ENCODE data around the gene STXBP6.

Gene STXBP6

GRCh38 chr14:24859559-24859958 is 190.4 kb downstream of the STXBP6 start:
- no peaks in the 10 kb centered on the region for H3K4me1 Mint-ChIP-seq (ENCODE audit: low read depth in 2 of 2)
- peaks cover 47 to 61% of the 10 kb centered on the region in 2 donors for H3K27me3 Mint-ChIP-seq
- H3K36me3 Mint-ChIP-seq (ENCODE audit: insufficient read depth), result no peaks in the 10 kb centered on the region
- DNase-seq (no peak), ATAC-seq (replicated peaks) (no peak)
- H3K4me3 Mint-ChIP-seq, result no peak overlapping the region
- H3K9me3 Mint-ChIP-seq, result no peaks in the 10 kb centered on the region
- no peak overlapping the region for H3K27ac Mint-ChIP-seq

- no peaks in the 10 kb centered on the region for H3K36me3 Mint-ChIP-seq (ENCODE audit: insufficient read depth)
- no peaks in the 10 kb centered on the region for H3K4me1 Mint-ChIP-seq (ENCODE audit: low read depth in 2 of 2)
- H3K4me3 Mint-ChIP-seq, result no peak overlapping the region
- H3K9me3 Mint-ChIP-seq, result no peaks in the 10 kb centered on the region
- peaks cover 52 to 61% of the 10 kb centered on the region in 2 donors for H3K27me3 Mint-ChIP-seq
- ATAC-seq (replicated peaks), result no peak
- H3K27ac Mint-ChIP-seq, result no peak overlapping the region
- DNase-seq, result no peak
Observed at GRCh38 chr14:24858684-24859083, 191.3 kb downstream of the STXBP6 start.

GRCh38 chr14:24858052-24858451 is 191.9 kb downstream of the STXBP6 start:
- no peaks in the 10 kb centered on the region for H3K4me1 Mint-ChIP-seq (ENCODE audit: low read depth in 2 of 2)
- no peaks in the 10 kb centered on the region for H3K9me3 Mint-ChIP-seq
- no peak for ATAC-seq (replicated peaks)
- no peak overlapping the region for H3K4me3 Mint-ChIP-seq
- no peak overlapping the region for H3K27ac Mint-ChIP-seq
- peaks cover 54 to 61% of the 10 kb centered on the region in 2 donors for H3K27me3 Mint-ChIP-seq
- no peaks in the 10 kb centered on the region for H3K36me3 Mint-ChIP-seq (ENCODE audit: insufficient read depth)
- no peak for DNase-seq

GRCh38 chr14:24857277-24857676 is 192.7 kb downstream of the STXBP6 start:
- DNase-seq (no peak), ATAC-seq (replicated peaks) (no peak)
- no peaks in the 10 kb centered on the region for H3K4me1 Mint-ChIP-seq (ENCODE audit: low read depth in 2 of 2)
- no peaks in the 10 kb centered on the region for H3K36me3 Mint-ChIP-seq (ENCODE audit: insufficient read depth)
- peaks cover 54 to 61% of the 10 kb centered on the region in 2 donors for H3K27me3 Mint-ChIP-seq
- H3K9me3 Mint-ChIP-seq, result no peaks in the 10 kb centered on the region
- H3K4me3 Mint-ChIP-seq, result no peak overlapping the region
- no peak overlapping the region for H3K27ac Mint-ChIP-seq

- Mint-ChIP-seq H3K27me3 (peaks cover 27 to 40% of the 10 kb centered on the region in 2 donors), H3K36me3 (ENCODE audit: insufficient read depth) (no peaks in the 10 kb centered on the region), H3K9me3 (no peaks in the 10 kb centered on the region), H3K4me3 (no peak overlapping the region), H3K27ac (no peak overlapping the region), H3K4me1 (ENCODE audit: low read depth in 2 of 2) (no peaks in the 10 kb centered on the region)
- ATAC-seq (replicated peaks) (no peak), DNase-seq (no peak)
Observed at GRCh38 chr14:24853446-24853845, 196.5 kb downstream of the STXBP6 start.

- no peak overlapping the region for H3K4me3 Mint-ChIP-seq
- ATAC-seq (replicated peaks) (no peak), DNase-seq (no peak)
- H3K4me1 Mint-ChIP-seq (ENCODE audit: low read depth in 2 of 2), result no peaks in the 10 kb centered on the region
- peaks cover 26 to 30% of the 10 kb centered on the region in 2 donors for H3K27me3 Mint-ChIP-seq
- H3K27ac Mint-ChIP-seq, result no peak overlapping the region
- no peaks in the 10 kb centered on the region for H3K36me3 Mint-ChIP-seq (ENCODE audit: insufficient read depth)
- no peaks in the 10 kb centered on the region for H3K9me3 Mint-ChIP-seq
Observed at GRCh38 chr14:24852312-24853060, 197.5 kb downstream of the STXBP6 start.

GRCh38 chr14:24851837-24852236 is 198.1 kb downstream of the STXBP6 start:
- H3K4me3 Mint-ChIP-seq, result no peak overlapping the region
- no peaks in the 10 kb centered on the region for H3K9me3 Mint-ChIP-seq
- no peaks in the 10 kb centered on the region for H3K4me1 Mint-ChIP-seq (ENCODE audit: low read depth in 2 of 2)
- H3K27me3 Mint-ChIP-seq, result peaks cover 22 to 24% of the 10 kb centered on the region in 2 donors
- no peak for DNase-seq
- no peaks in the 10 kb centered on the region for H3K36me3 Mint-ChIP-seq (ENCODE audit: insufficient read depth)
- H3K27ac Mint-ChIP-seq, result no peak overlapping the region
- no peak for ATAC-seq (replicated peaks)

- no peak for ATAC-seq (replicated peaks)
- no peaks in the 10 kb centered on the region for H3K36me3 Mint-ChIP-seq (ENCODE audit: insufficient read depth)
- H3K4me3 Mint-ChIP-seq, result no peak overlapping the region
- no peaks in the 10 kb centered on the region for H3K4me1 Mint-ChIP-seq (ENCODE audit: low read depth in 2 of 2)
- no peak overlapping the region for H3K27ac Mint-ChIP-seq
- no peak for DNase-seq
- peaks cover 18 to 20% of the 10 kb centered on the region in 2 donors for H3K27me3 Mint-ChIP-seq
- no peaks in the 10 kb centered on the region for H3K9me3 Mint-ChIP-seq
Observed at GRCh38 chr14:24851406-24851805, 198.5 kb downstream of the STXBP6 start.

GRCh38 chr14:24850072-24850471 is 199.9 kb downstream of the STXBP6 start:
- Mint-ChIP-seq H3K4me1 (ENCODE audit: low read depth in 2 of 2) (no peaks in the 10 kb centered on the region), H3K27ac (no peak overlapping the region), H3K9me3 (no peaks in the 10 kb centered on the region), H3K36me3 (ENCODE audit: insufficient read depth) (no peaks in the 10 kb centered on the region), H3K4me3 (no peak overlapping the region), H3K27me3 (peaks cover 23% of the 10 kb centered on the region in 2 donors)
- DNase-seq (no peak), ATAC-seq (replicated peaks) (no peak)

GRCh38 chr14:24849471-24849870 is 200.5 kb downstream of the STXBP6 start:
- H3K27me3 Mint-ChIP-seq, result peaks cover 23 to 30% of the 10 kb centered on the region in 2 donors
- no peaks in the 10 kb centered on the region for H3K4me1 Mint-ChIP-seq (ENCODE audit: low read depth in 2 of 2)
- DNase-seq, result no peak

GRCh38 chr14:24848102-24848790 is 201.7 kb downstream of the STXBP6 start:
- H3K4me3 Mint-ChIP-seq, result no peak overlapping the region
- H3K27me3 Mint-ChIP-seq, result peaks cover 21 to 40% of the 10 kb centered on the region in 2 donors
- H3K9me3 Mint-ChIP-seq, result no peaks in the 10 kb centered on the region
- no peaks in the 10 kb centered on the region for H3K4me1 Mint-ChIP-seq (ENCODE audit: low read depth in 2 of 2)
- no peak overlapping the region for H3K27ac Mint-ChIP-seq
- DNase-seq (no peak), ATAC-seq (replicated peaks) (no peak)
- H3K36me3 Mint-ChIP-seq (ENCODE audit: insufficient read depth), result no peaks in the 10 kb centered on the region

More at GRCh38 chr14:24849471-24849870, 200.5 kb downstream of the STXBP6 start:
- H3K9me3 Mint-ChIP-seq, result no peaks in the 10 kb centered on the region
- no peak overlapping the region for H3K4me3 Mint-ChIP-seq
- no peaks in the 10 kb centered on the region for H3K36me3 Mint-ChIP-seq (ENCODE audit: insufficient read depth)
- H3K27ac Mint-ChIP-seq, result no peak overlapping the region
- ATAC-seq (replicated peaks), result no peak

GRCh38 chr14:24847568-24848095 is 202.3 kb downstream of the STXBP6 start:
- no peaks in the 10 kb centered on the region for H3K36me3 Mint-ChIP-seq (ENCODE audit: insufficient read depth)
- H3K27me3 Mint-ChIP-seq, result peaks cover 21 to 40% of the 10 kb centered on the region in 2 donors
- no peaks in the 10 kb centered on the region for H3K9me3 Mint-ChIP-seq
- ATAC-seq (replicated peaks) (no peak), DNase-seq (no peak)
- H3K4me3 Mint-ChIP-seq, result no peak overlapping the region
- H3K4me1 Mint-ChIP-seq (ENCODE audit: low read depth in 2 of 2), result no peaks in the 10 kb centered on the region
- no peak overlapping the region for H3K27ac Mint-ChIP-seq

GRCh38 chr14:24846261-24846660 is 203.7 kb downstream of the STXBP6 start:
- H3K27me3 Mint-ChIP-seq, result peaks cover 21 to 40% of the 10 kb centered on the region in 2 donors
- H3K4me3 Mint-ChIP-seq, result no peak overlapping the region
- no peaks in the 10 kb centered on the region for H3K9me3 Mint-ChIP-seq
- H3K4me1 Mint-ChIP-seq (ENCODE audit: low read depth in 2 of 2), result no peaks in the 10 kb centered on the region
- no peaks in the 10 kb centered on the region for H3K36me3 Mint-ChIP-seq (ENCODE audit: insufficient read depth)
- DNase-seq (no peak), ATAC-seq (replicated peaks) (no peak)
- no peak overlapping the region for H3K27ac Mint-ChIP-seq

GRCh38 chr14:24845851-24846250 is 204.1 kb downstream of the STXBP6 start:
- ATAC-seq (replicated peaks) (no peak), DNase-seq (no peak)
- Mint-ChIP-seq H3K36me3 (ENCODE audit: insufficient read depth) (no peaks in the 10 kb centered on the region), H3K27me3 (peaks cover 21 to 40% of the 10 kb centered on the region in 2 donors), H3K27ac (no peak overlapping the region), H3K4me3 (no peak overlapping the region), H3K9me3 (no peaks in the 10 kb centered on the region), H3K4me1 (ENCODE audit: low read depth in 2 of 2) (no peaks in the 10 kb centered on the region)
